NT2/D1 (cell line): Measurements from ENCODE around the gene RAB40C.

Experiments
- DNase-seq: peaks from one replicate; pipeline ENCODE4 v3.0.0-alpha.2; 2011; ENCODE audit warnings: low read depth, low spot score
- H3K27me3 ChIP-seq: 2 replicates; pipeline ENCODE4 v1.6.0; 2011; ENCODE audit warnings: mild to moderate bottlenecking; ENCODE audit not compliant: insufficient read length, insufficient read depth
- H3K36me3 ChIP-seq: 2 replicates; pipeline ENCODE4 v1.6.1; 2011; ENCODE audit warnings: mild to moderate bottlenecking, low read length, mixed read lengths; ENCODE audit not compliant: insufficient read depth, insufficient read length
- H3K4me1 ChIP-seq: 2 replicates; pipeline ENCODE4 v1.5.1; 2011; ENCODE audit not compliant: insufficient read depth, insufficient read length
- H3K4me3 ChIP-seq: 2 replicates; pipeline ENCODE4 v1.5.1; 2011; ENCODE audit warnings: low read depth; ENCODE audit not compliant: insufficient read length
- H3K9ac ChIP-seq: 2 replicates; pipeline ENCODE4 v1.6.0; 2011; ENCODE audit warnings: low read depth; ENCODE audit not compliant: insufficient read length
- H3K9me3 ChIP-seq: 2 replicates; pipeline ENCODE4 v1.5.1; 2011; ENCODE audit warnings: mild to moderate bottlenecking, low read length; ENCODE audit not compliant: insufficient read depth
- SUZ12 ChIP-seq: IDR thresholded peaks from 2 replicates; pipeline ENCODE4 v1.6.1; 2011; ENCODE audit not compliant: insufficient read length, insufficient read depth; ENCODE audit errors: extremely low read depth
- YY1 ChIP-seq: IDR thresholded peaks from 2 replicates; pipeline ENCODE4 v1.6.1; 2011; ENCODE audit not compliant: insufficient read length, insufficient read depth
- ZNF274 ChIP-seq: IDR thresholded peaks from 2 replicates; pipeline ENCODE4 v1.6.1; 2011; ENCODE audit warnings: mild to moderate bottlenecking, low read depth, low read length

RAB40C gene, protein sequence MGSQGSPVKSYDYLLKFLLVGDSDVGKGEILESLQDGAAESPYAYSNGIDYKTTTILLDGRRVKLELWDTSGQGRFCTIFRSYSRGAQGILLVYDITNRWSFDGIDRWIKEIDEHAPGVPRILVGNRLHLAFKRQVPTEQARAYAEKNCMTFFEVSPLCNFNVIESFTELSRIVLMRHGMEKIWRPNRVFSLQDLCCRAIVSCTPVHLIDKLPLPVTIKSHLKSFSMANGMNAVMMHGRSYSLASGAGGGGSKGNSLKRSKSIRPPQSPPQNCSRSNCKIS

DNA sequence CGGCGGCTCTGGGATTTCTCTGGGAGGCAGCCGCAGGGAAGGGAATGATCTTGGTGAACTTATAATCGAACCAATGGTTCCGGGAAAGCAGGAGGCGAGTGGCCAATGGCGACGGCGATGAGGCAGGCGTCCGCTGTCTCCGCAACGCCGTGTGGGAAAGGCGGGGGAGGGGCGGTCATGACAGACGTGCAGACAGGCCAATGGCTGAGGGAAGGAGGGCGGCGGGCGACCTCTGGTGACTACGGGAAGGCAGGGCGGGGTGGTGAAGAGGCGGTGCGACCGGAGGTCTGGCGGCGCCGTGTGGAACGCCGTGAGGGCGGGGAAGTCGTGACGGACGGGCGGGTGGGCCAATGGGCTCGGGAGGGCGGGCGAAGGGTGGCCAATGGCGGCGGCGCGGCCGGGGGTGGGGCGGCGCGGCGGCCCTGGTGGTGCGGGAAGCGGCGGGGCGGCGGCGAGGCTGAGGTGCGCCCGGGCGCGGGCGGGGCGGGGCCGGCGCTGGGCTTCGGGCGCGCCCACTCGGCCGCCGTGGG, at the start of gene RAB40C:
RAB40C (plus strand) TSS at position 409 of the 530 bp plus-strand sequence. CDS start 226 bp downstream, outside the sequence.
- peak within 1 kb of the TSS; percentile 99 for H3K9ac ChIP-seq
- peaks cover 22% of the 10 kb centered on the region for H3K4me1 ChIP-seq
- TF ChIP-seq YY1 (no peak), ZNF274 (no peak), SUZ12 (no peak)
- peaks cover 23% of the 10 kb centered on the region for H3K36me3 ChIP-seq
- peaks cover 66% of the 10 kb centered on the region for H3K27me3 ChIP-seq
- DNase-seq: peak; percentile 97
- H3K9me3 ChIP-seq: no peaks in the 10 kb centered on the region
- H3K4me3 ChIP-seq: peak within 1 kb of the TSS; percentile 97

DNA sequence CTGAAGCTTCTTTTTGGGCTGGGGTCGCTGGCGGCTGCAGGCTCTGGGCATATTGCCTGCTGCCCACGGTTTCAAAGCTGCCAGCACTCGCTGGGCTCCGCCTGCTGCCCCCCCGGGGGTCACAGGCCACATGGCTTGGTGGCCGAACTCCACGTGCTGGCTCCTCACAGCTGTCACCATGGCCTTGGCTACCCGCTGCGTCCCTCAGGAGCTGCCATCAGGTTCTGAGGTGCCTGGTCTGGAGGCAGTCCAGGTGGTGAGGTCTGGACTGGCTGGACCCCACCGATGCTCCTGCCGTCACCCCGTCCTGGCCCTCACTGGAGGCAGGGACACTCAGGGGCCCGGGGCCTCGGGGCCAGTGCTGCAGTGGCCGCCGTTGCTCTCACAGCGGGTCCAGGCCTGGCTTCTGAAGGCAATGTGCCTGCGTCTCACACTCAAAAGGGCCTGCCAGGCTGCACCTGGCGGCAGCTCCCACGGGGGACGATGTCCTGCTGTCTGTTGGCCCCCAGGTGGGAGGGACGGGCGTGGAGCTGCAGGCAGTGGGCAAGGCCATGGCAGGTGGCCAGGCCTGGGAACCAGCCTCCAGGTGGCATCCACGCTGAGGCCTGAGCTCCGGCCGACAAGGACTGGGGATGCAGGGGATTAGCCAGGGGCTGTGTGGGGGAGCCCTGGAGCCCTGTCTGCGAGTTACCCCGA, 49.1 kb upstream of the RAB40C start:
- no peak overlapping the region for H3K4me3 ChIP-seq
- peaks cover 66% of the 10 kb centered on the region for H3K36me3 ChIP-seq
- peaks cover 8% of the 10 kb centered on the region for H3K4me1 ChIP-seq
- no peak for DNase-seq
- TF ChIP-seq YY1: no peak
- no peak for TF ChIP-seq SUZ12
- TF ChIP-seq ZNF274: no peak
- H3K9ac ChIP-seq: no peak overlapping the region
- no peaks in the 10 kb centered on the region for H3K9me3 ChIP-seq
- no peaks in the 10 kb centered on the region for H3K27me3 ChIP-seq

DNA sequence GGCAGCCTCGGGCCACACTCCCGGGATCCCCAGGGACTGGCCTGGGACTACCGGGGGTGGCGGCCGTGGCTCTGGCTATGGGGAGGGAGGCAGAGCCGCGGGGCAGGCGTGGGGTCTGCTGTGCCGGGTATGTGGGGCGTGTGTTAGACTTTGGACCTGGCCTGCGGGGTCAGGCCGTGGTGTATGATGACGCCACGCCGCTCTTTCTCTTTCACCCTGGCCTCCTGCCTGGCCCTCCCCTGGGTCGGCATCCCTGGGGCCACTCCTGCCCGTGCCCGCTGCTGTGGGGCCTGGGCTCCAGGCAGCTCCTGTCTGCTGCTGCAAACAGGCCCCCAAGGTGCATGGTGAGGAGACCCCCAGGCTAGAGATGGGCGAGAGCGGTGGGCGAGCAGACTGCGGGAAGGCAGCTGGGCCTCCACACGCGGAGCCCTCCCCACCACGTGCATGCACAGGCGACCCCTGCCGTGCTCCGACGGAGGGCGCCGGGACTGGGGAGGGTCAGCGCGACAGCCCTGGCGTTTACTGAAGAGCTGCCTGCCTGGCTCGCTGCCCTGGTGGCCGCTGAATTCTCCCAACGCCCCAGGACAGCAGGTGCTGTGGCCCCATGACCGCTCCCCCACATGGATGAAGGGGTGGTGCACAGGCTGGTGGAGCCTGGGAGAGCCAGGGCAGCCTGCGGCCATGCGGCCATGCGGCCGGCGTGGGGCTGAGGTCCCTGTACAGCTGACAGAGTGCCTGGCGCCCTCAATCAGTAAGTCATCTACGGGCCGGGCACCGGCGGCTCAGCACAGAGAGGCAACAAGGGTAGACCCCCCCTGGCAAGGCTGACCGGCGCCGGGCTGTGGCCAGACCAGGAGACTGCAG, 46.3 kb upstream of the RAB40C start:
- Histone ChIP-seq H3K9me3 (no peaks in the 10 kb centered on the region), H3K36me3 (peaks cover 57% of the 10 kb centered on the region), H3K9ac (no peak overlapping the region), H3K4me3 (no peak overlapping the region), H3K27me3 (no peaks in the 10 kb centered on the region), H3K4me1 (peaks cover 17% of the 10 kb centered on the region)
- no peak for TF ChIP-seq YY1
- TF ChIP-seq ZNF274: no peak
- no peak for TF ChIP-seq SUZ12
- no peak for DNase-seq

- H3K4me3 ChIP-seq: no peak overlapping the region
- TF ChIP-seq SUZ12 (no peak), ZNF274 (no peak), YY1 (no peak)
- H3K9ac ChIP-seq: no peak overlapping the region
- no peaks in the 10 kb centered on the region for H3K9me3 ChIP-seq
- peaks cover 58% of the 10 kb centered on the region for H3K36me3 ChIP-seq
- no peak for DNase-seq
- H3K27me3 ChIP-seq: no peaks in the 10 kb centered on the region
- peaks cover 17% of the 10 kb centered on the region for H3K4me1 ChIP-seq
Measured at GRCh38 chr16:544517-544916, 45.3 kb upstream of the RAB40C start.

GRCh38 chr16:546909-547770, 42.7 kb upstream of the RAB40C start:
- Histone ChIP-seq H3K36me3 (peaks cover 51% of the 10 kb centered on the region), H3K4me1 (peaks cover 15% of the 10 kb centered on the region), H3K4me3 (no peak overlapping the region), H3K9me3 (no peaks in the 10 kb centered on the region), H3K27me3 (no peaks in the 10 kb centered on the region), H3K9ac (no peak overlapping the region)
- TF ChIP-seq SUZ12 (no peak), YY1 (no peak), ZNF274 (no peak)
- DNase-seq: no peak

DNA sequence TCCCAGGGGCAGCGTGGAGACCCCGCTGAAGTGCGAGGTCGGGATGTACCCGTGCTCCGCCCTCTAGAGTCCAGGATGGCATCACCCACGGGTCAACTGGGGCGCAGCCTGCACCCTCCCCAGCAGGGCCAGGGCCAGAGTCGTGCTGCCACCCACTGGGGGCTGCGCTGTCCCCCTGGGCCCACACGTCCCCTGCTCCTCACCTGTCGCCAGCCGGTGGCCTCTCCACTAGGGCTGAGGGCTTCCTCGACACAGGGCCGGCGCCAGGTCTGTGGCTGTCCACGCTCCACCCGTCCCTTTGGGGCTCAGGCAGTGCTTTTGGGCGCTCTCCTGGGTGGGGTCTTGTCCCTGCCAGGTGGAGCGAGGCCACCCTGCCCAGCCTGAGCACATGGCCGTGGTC, 41.3 kb upstream of the RAB40C start:
- Histone ChIP-seq H3K27me3 (no peaks in the 10 kb centered on the region), H3K4me3 (no peak overlapping the region), H3K9ac (no peak overlapping the region), H3K9me3 (no peaks in the 10 kb centered on the region), H3K4me1 (peaks cover 14% of the 10 kb centered on the region), H3K36me3 (peaks cover 57% of the 10 kb centered on the region)
- no peak for TF ChIP-seq YY1
- TF ChIP-seq SUZ12: no peak
- TF ChIP-seq ZNF274: no peak
- no peak for DNase-seq
